IMR-90 (cell line): ENCODE results near the gene TEDC2. TPM values are rescaled to one million over a fixed set of nuclear protein-coding genes. Genes with fewer than 3 reads are reported as not detected.

ENCODE experiments used
- ATAC-seq: fragments of 200-7000 bp; cut with Tn5 transposase; 2 replicates; pipeline ENCODE4 v1.9.1; 2020; ENCODE audit warnings: low read depth, mild to moderate bottlenecking, moderate library complexity
- BruUV-seq: library from RNA; stranded (reverse); fragments of 400-500 nt; replicated peaks from 2 replicates; lab custom pipeline; 2021; lab: Mats Ljungman, UMichigan
- CTCF ChIA-PET: fragments of 300-600 bp; formaldehyde crosslinking; extraction: SDS; loops from one replicate; lab custom pipeline; 2021; ENCODE audit warnings: antibody characterized with exemption; lab: Yijun Ruan, JAX
- POLR2A ChIA-PET: fragments of 300-600 bp; sonication (Branson Sonifier 250); formaldehyde crosslinking; loops from one replicate; lab custom pipeline; 2022; ENCODE audit warnings: antibody characterized with exemption; ENCODE audit not compliant: unreplicated experiment; lab: Charles Lee
- DNase-seq: peaks from one replicate; pipeline ENCODE4 v3.0.0; 2013
- H2AFZ ChIP-seq: replicated peaks from 2 replicates; pipeline ENCODE3; 2013; ENCODE audit warnings: low read length, mild to moderate bottlenecking; ENCODE audit not compliant: poor library complexity
- H2AK5ac ChIP-seq: 2 replicates; pipeline ENCODE4 v1.6.1; 2013; ENCODE audit warnings: low read depth, low read length, inconsistent platforms
- H2AK9ac ChIP-seq: replicated peaks from 2 replicates; pipeline ENCODE3; 2013; ENCODE audit warnings: mild to moderate bottlenecking, low read depth, low read length, moderate library complexity; ENCODE audit not compliant: poor library complexity
- H2BK120ac ChIP-seq: 2 replicates; pipeline ENCODE4 v1.6.1; 2013; ENCODE audit warnings: low read depth, low read length, inconsistent platforms
- H2BK15ac ChIP-seq: 3 replicates; pipeline ENCODE4 v1.6.1; 2013; ENCODE audit warnings: low read depth, low read length, inconsistent platforms
- H2BK20ac ChIP-seq: 2 replicates; pipeline ENCODE4 v1.6.1; 2013; ENCODE audit warnings: low read depth, mild to moderate bottlenecking, inconsistent platforms, low read length, moderate library complexity
- H2BK5ac ChIP-seq: 2 replicates; pipeline ENCODE4 v1.6.1; 2013; ENCODE audit warnings: mild to moderate bottlenecking, low read depth, low read length, inconsistent platforms; ENCODE audit not compliant: poor library complexity, severe bottlenecking
- H3K14ac ChIP-seq: replicated peaks from 2 replicates; pipeline ENCODE4 v1.6.1; 2013; ENCODE audit warnings: low read depth, low read length, inconsistent platforms
- H3K18ac ChIP-seq: 2 replicates; pipeline ENCODE4 v1.6.1; 2013; ENCODE audit warnings: low read depth, low read length, control low read depth
- H3K23ac ChIP-seq: 2 replicates; pipeline ENCODE4 v1.6.1; 2013; ENCODE audit warnings: low read depth, low read length, inconsistent platforms
- H3K27ac ChIP-seq: 2 replicates; pipeline ENCODE4 v1.5.1; 2013; ENCODE audit warnings: mild to moderate bottlenecking, control low read depth, low read length; ENCODE audit not compliant: insufficient read depth
- H3K27me3 ChIP-seq: 2 replicates; pipeline ENCODE4 v1.6.1; 2013; ENCODE audit warnings: low read length; ENCODE audit not compliant: control insufficient read depth, insufficient read depth
- H3K36me3 ChIP-seq: 2 replicates; pipeline ENCODE4 v1.6.1; 2013; ENCODE audit warnings: low read length, mixed read lengths; ENCODE audit not compliant: control insufficient read depth, insufficient read depth
- H3K4ac ChIP-seq: 2 replicates; pipeline ENCODE4 v1.6.1; 2013; ENCODE audit warnings: low read depth, low read length, inconsistent platforms
- H3K4me1 ChIP-seq: 2 replicates; pipeline ENCODE4 v1.6.1; 2013; ENCODE audit warnings: low read length, mixed read lengths; ENCODE audit not compliant: control insufficient read depth, insufficient read depth
- H3K4me2 ChIP-seq: 2 replicates; pipeline ENCODE4 v1.6.1; 2013; ENCODE audit warnings: low read depth, mild to moderate bottlenecking, control low read depth, low read length, moderate library complexity
- H3K4me3 ChIP-seq: 2 replicates; pipeline ENCODE4 v1.5.1; 2013; ENCODE audit warnings: low read depth, mild to moderate bottlenecking, control low read depth, low read length, moderate library complexity; ENCODE audit not compliant: insufficient read depth
- H3K56ac ChIP-seq: 2 replicates; pipeline ENCODE4 v1.6.1; 2013; ENCODE audit warnings: low read length, inconsistent platforms; ENCODE audit not compliant: insufficient read depth; ENCODE audit errors: extremely low read depth
- H3K79me1 ChIP-seq, 2 experiments: 2 replicates each; pipeline ENCODE4 v1.6.1; 2013; ENCODE audit warnings: low read length in 2 of 2, inconsistent platforms in 1 of 2, low read depth in 1 of 2
- H3K9ac ChIP-seq: 2 replicates; pipeline ENCODE4 v1.6.1; 2013; ENCODE audit warnings: low read depth, low read length, control low read depth
- H3K9me1 ChIP-seq: 2 replicates; pipeline ENCODE4 v1.6.1; 2013; ENCODE audit warnings: low read length, inconsistent platforms; ENCODE audit not compliant: insufficient read depth
- H3K9me3 ChIP-seq: 2 replicates; pipeline ENCODE4 v1.6.1; 2013; ENCODE audit warnings: low read length; ENCODE audit not compliant: control insufficient read depth, insufficient read depth
- H4K20me1 ChIP-seq: 2 replicates; pipeline ENCODE4 v1.6.1; 2013; ENCODE audit warnings: low read length, inconsistent platforms; ENCODE audit not compliant: insufficient read depth
- H4K5ac ChIP-seq: 2 replicates; pipeline ENCODE4 v1.6.1; 2013; ENCODE audit warnings: mild to moderate bottlenecking, low read depth, low read length, control low read depth
- H4K8ac ChIP-seq, 2 experiments: 2 replicates each; pipeline ENCODE4 v1.6.1; 2013; ENCODE audit warnings: low read depth in 2 of 2, low read length in 2 of 2, control low read depth in 1 of 2, inconsistent platforms in 1 of 2
- H4K91ac ChIP-seq: 2 replicates; pipeline ENCODE4 v1.6.1; 2013; ENCODE audit warnings: low read depth, low read length, inconsistent platforms; ENCODE audit not compliant: insufficient read depth
- BHLHE40 ChIP-seq: fragments of 150-350 bp; IDR thresholded peaks from 2 replicates; pipeline ENCODE4 v1.6.1; 2016; ENCODE audit warnings: mild to moderate bottlenecking, low read depth, low read length
- CHD1 ChIP-seq: IDR thresholded peaks from 2 replicates; pipeline ENCODE4 v1.6.1; 2012; ENCODE audit warnings: low read depth, low read length, improper control_type of control experiment
- CTCF ChIP-seq: conservative IDR thresholded peaks from 2 replicates; pipeline ENCODE4 v1.5.1; 2012; ENCODE audit warnings: mild to moderate bottlenecking, low read depth, low read length, improper control_type of control experiment
- MAZ ChIP-seq: IDR thresholded peaks from 2 replicates; pipeline ENCODE4 v1.6.1; 2012; ENCODE audit warnings: low read depth, mild to moderate bottlenecking, low read length, improper control_type of control experiment, moderate library complexity, borderline replicate concordance
- MXI1 ChIP-seq: IDR thresholded peaks from 2 replicates; pipeline ENCODE4 v1.6.1; 2012; ENCODE audit warnings: low read depth, mild to moderate bottlenecking, low read length, moderate library complexity, borderline replicate concordance
- POLR2A ChIP-seq: IDR thresholded peaks from 2 replicates; pipeline ENCODE4 v1.6.1; 2012; ENCODE audit warnings: mild to moderate bottlenecking, low read depth, low read length
- RAD21 ChIP-seq: IDR thresholded peaks from 2 replicates; pipeline ENCODE4 v1.6.1; 2012; ENCODE audit warnings: low read length, improper control_type of control experiment
- SMC3 ChIP-seq: fragments of 150-350 bp; IDR thresholded peaks from 2 replicates; pipeline ENCODE4 v1.6.1; 2016; ENCODE audit warnings: low read depth, mild to moderate bottlenecking, antibody characterized with exemption, low read length, moderate library complexity
- WGBS, 2 experiments: methylation state at CpG; one replicate each; pipeline versions ENCODE4 v1.1.5 to v1.1.7; 2013; ENCODE audit warnings: missing lambda C conversion rate in 2 of 2; ENCODE audit not compliant: insufficient read length in 1 of 2; ENCODE audit errors: extremely low coverage in 2 of 2; 5-methylcytosine and 5-hydroxymethylcytosine counted together
- dilution Hi-C: fragments of 300-500 bp; cut with HindIII; formaldehyde crosslinking; loops from one replicate; pipeline ENCODE4 v1.14.3; 2018; ENCODE audit warnings: low sequenced_read_pairs; ENCODE audit not compliant: unreplicated experiment
- in situ Hi-C: fragments of 300-500 bp; cut with MboI; formaldehyde crosslinking; loops from 3 replicates; pipeline ENCODE4 v1.14.3; 2019; ENCODE audit warnings: low sequenced_read_pairs, inconsistent platforms, mixed read lengths
- intact Hi-C: fragments of 100-400 bp; cut with micrococcal nuclease; formaldehyde crosslinking; loops from 2 replicates; pipeline ENCODE4 v1.10.0; 2022
- polyA plus RNA-seq, 3 experiments: library from polyadenylated mRNA; depleted of rRNA; stranded (reverse); fragments of >200 nt; gene quantifications; 2 replicates each; pipeline ENCODE4 v1.2.3, GENCODE V29; 2012; ENCODE audit warnings: low replicate concordance in 1 of 3
- total RNA-seq: library from RNA; depleted of rRNA; stranded (reverse); fragments of >200 nt; gene quantifications from 2 replicates; pipeline ENCODE4 v1.2.3, GENCODE V29; 2012

Gene TEDC2
- total and polyA plus RNA-seq, 2 of the 4 experiments (the other 2 are of a cell fraction) = 3.6 to 7.3 TPM

- Histone ChIP-seq H3K23ac (no peak overlapping the region), H3K4me3 (no peak overlapping the region), H3K4ac (no peak overlapping the region), H3K79me1 (peaks cover 3 to 21% of the 10 kb centered on the region in 2 experiments), H3K36me3 (peaks cover 19% of the 10 kb centered on the region; the same call in 1 of the 2 replicates), H2AFZ (no peak overlapping the region), H2AK9ac (no peak overlapping the region), H3K27ac (no peak overlapping the region), H2BK20ac (no peak overlapping the region), H2BK120ac (no peak overlapping the region), H3K9me3 (no peaks in the 10 kb centered on the region), H2BK5ac (no peak overlapping the region), H3K9me1 (no peaks in the 10 kb centered on the region), H4K91ac (no peak overlapping the region), H4K20me1 (peaks cover 14% of the 10 kb centered on the region; the same call in 1 of the 2 replicates), H2BK15ac (no peak overlapping the region), H2AK5ac (no peak overlapping the region), H4K5ac (no peak overlapping the region), H3K18ac (no peak overlapping the region), H4K8ac (no peak overlapping the region), H3K4me2 (no peak overlapping the region), H3K14ac (no peak overlapping the region), H3K56ac (no peak overlapping the region), H3K27me3 (no peaks in the 10 kb centered on the region), H3K4me1 (no peaks in the 10 kb centered on the region; the same call in 1 of the 2 replicates), H3K9ac (no peak overlapping the region)
- no peak for ATAC-seq
- BruUV-seq = no TSS peak
- CTCF ChIA-PET = no interaction called here
- intact Hi-C loops = no loop called here
- in situ Hi-C loops = loop anchor here (5.0 kb wide), 1 partner anchor 154 kb away; the partner anchor contains the start of gene ABCA3
- dilution Hi-C loops = no loop called here
- POLR2A ChIA-PET = no interaction called here
- DNase-seq = no peak
- no peak for TF ChIP-seq RAD21
- TF ChIP-seq CTCF = no peak
- TF ChIP-seq MXI1 = no peak
- TF ChIP-seq POLR2A = no peak
- no peak for TF ChIP-seq SMC3
- TF ChIP-seq BHLHE40 = no peak
- TF ChIP-seq MAZ = no peak
- TF ChIP-seq CHD1 = no peak
- 94% methylated on average over 54 of the region's 62 CpGs; no CpG with 5 or more reads in 1 of the 2 experiments for WGBS, 2 experiments
Observed at GRCh38 chr16:2496223-2497115, 36.6 kb downstream of the TEDC2 start.
